ENCODE measurements around the gene ZNF670. TPM values are rescaled to one million over a fixed set of nuclear protein-coding genes. Genes with fewer than 3 reads are reported as not detected.

Gene ZNF670
- total and polyA plus RNA-seq, 10 donors: 1.4 to 5.6 (median 3.7) TPM

DNA sequence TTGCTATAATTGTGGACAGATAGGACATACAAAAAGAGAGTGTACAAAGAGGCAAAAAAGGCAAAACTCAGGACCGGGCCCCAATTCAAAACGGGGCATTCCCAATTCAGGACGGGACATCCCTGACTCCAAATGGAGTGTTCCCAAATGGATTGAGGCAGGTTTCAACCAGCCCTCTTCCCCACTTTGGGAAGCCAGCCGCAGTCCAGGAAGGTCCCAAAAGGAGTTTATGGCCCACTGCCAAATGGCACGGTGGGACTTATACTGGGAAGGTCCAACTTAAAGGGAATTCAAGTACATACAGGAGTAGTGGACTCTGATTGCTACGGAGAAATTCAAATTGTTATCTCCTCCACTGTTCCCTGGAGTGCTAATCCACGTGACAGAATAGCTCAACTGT, 29.1 kb upstream of the ZNF670 start:
- no peak overlapping the region for H3K4me3 ChIP-seq
- intact Hi-C loops (cut with DNase I; ENCODE audit: low total_unique reads): no loop called here
- H3K27me3 ChIP-seq (replicated peaks in 1 of 7): peaks cover 0 to 39% (median 16%) of the 10 kb centered on the region in 7 donors
- H3K4me1 ChIP-seq: peaks cover 16 to 44% (median 37%) of the 10 kb centered on the region in 6 donors
- 83 to 92% (median 86%) methylated on average over 7 of the region's 7 CpGs for WGBS, 5 donors
- H3K36me3 ChIP-seq: peaks cover 0 to 5% (median 1%) of the 10 kb centered on the region in 6 donors
- TF ChIP-seq POLR2A (IDR thresholded peaks at IDR 0.05) (no peak), CTCF (IDR thresholded peaks at IDR 0.05 in 8 of 11, conservative IDR thresholded peaks at IDR 0.05 in 3 of 11) (no peak), POLR2AphosphoS5 (IDR thresholded peaks at IDR 0.05) (no peak)
- no peak for DNase-seq
- H3K27ac ChIP-seq: no peak overlapping the region
- peaks cover 0 to 10% (median 5%) of the 10 kb centered on the region in 8 donors for H3K9me3 ChIP-seq

- Histone ChIP-seq H3K9me3 (peaks cover 0 to 27% (median 22%) of the 10 kb centered on the region in 8 donors), H3K27me3 (replicated peaks in 1 of 7) (peaks cover 0 to 22% (median 3%) of the 10 kb centered on the region in 7 donors), H3K36me3 (peaks cover 5 to 22% (median 16%) of the 10 kb centered on the region in 6 donors), H3K27ac (no peak overlapping the region), H3K4me1 (peaks cover 10 to 33% (median 27%) of the 10 kb centered on the region in 6 donors), H3K4me3 (no peak overlapping the region)
- intact Hi-C loops (cut with DNase I; ENCODE audit: low total_unique reads): no loop called here
- no peak for TF ChIP-seq POLR2AphosphoS5 (IDR thresholded peaks at IDR 0.05)
- no peak for TF ChIP-seq POLR2A (IDR thresholded peaks at IDR 0.05)
- TF ChIP-seq CTCF (IDR thresholded peaks at IDR 0.05 in 8 of 11, conservative IDR thresholded peaks at IDR 0.05 in 3 of 11): no peak
- 81 to 95% (median 93%) methylated on average over 9 to 15 of the region's 15 CpGs for WGBS, 5 donors
- DNase-seq: no peak
Observed at GRCh38 chr1:247105966-247106365, 27.4 kb upstream of the ZNF670 start.

DNA sequence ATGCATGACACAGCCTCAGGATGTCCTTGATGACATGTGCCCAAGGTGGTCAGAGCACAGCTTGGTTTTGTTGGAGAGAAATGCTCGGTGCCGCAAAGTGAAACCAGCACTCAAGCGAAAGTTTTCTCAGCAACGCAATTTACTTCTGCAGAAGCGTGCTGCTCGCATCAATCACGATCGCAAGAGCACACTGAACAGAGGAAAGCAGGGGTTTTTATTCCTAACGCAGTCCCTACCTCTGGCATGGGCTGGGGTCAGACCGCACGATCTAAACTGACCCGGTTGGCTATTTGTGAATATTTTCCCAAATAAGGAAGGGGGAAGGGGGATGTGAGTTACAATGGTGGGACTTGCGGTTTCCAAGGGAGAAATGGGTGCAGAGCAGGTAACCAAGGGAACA, 26.4 kb upstream of the ZNF670 start:
- peak overlapping the region; percentile 52 to 98 (median 86) for H3K4me3 ChIP-seq
- peaks cover 5 to 27% (median 20%) of the 10 kb centered on the region in 6 donors for H3K4me1 ChIP-seq
- peak overlapping the region in 4 of 8 donors; percentile 90 to 94 (median 92) for H3K27ac ChIP-seq
- H3K27me3 ChIP-seq (replicated peaks in 1 of 7): peaks cover 0 to 12% (median under 1%) of the 10 kb centered on the region in 7 donors
- peaks cover 6 to 37% (median 32%) of the 10 kb centered on the region in 8 donors for H3K9me3 ChIP-seq
- DNase-seq: no peak
- intact Hi-C loops (cut with DNase I; ENCODE audit: low total_unique reads): no loop called here
- TF ChIP-seq POLR2AphosphoS5 (IDR thresholded peaks at IDR 0.05): no peak
- TF ChIP-seq POLR2A (IDR thresholded peaks at IDR 0.05): peak in 1 of 3 donors; percentile 3
- H3K36me3 ChIP-seq: peaks cover 12 to 32% (median 26%) of the 10 kb centered on the region in 6 donors
- 78 to 90% (median 84%) methylated on average over 13 of the region's 13 CpGs for WGBS, 5 donors

DNA sequence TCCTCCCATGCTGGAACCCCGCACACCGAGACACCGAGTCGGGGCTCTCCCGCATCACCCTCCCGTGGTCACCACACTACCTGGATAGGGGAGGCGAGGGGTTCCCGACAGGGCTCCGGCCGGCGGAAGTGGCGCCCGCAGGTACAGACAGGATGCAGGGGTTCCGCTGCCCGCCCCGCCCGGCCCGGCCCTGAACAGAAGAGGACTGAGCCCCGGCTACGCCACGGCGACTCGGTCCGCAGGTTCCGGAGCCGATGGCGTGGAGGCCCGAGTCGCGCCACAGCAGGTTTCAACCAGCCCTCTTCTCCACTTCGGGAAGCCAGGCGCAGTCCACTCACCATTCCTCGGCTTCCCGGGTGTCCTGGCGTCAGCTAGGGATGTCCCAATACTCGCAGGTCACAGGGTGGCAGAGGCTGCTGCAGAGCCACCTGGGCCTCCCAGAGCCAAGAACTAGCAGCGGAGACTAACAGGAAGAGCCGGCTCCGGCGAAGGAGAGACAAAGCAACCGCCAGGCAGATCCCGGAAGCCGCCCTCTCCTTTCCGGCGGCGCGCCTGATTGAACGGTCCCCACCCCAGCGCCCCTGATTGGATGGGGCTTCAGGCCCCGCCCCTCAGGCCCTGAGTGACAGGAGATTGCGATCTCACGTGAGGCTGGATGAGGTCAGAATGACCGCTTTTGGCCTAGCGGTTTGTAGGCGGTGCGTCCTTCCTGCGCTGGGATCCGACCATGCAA, 25.4 kb upstream of the ZNF670 start, which contains the start of gene ZNF669:
Gene ZNF669, minus strand, starts transcription at position 498 of the 733 bp plus-strand sequence. Its CDS starts 157 bp downstream, at position 341.
- Histone ChIP-seq H3K27ac (peak within 1 kb of the TSS; percentile 74 to 94 (median 89)), H3K36me3 (peaks cover 12 to 42% (median 32%) of the 10 kb centered on the region in 6 donors), H3K27me3 (replicated peaks in 1 of 7) (peaks cover 0 to 5% (median 0%) of the 10 kb centered on the region in 7 donors), H3K9me3 (peaks cover 6 to 47% (median 41%) of the 10 kb centered on the region in 8 donors), H3K4me1 (peaks cover 5 to 27% (median 20%) of the 10 kb centered on the region in 6 donors), H3K4me3 (peak within 1 kb of the TSS; percentile 52 to 98 (median 86))
- peak; percentile 97 for DNase-seq
- WGBS, 5 donors: 0 to 1% (median 0%) methylated on average over 32 to 58 of the region's 58 CpGs
- intact Hi-C loops (cut with DNase I; ENCODE audit: low total_unique reads): no loop called here
- TF ChIP-seq POLR2AphosphoS5 (IDR thresholded peaks at IDR 0.05): peak; percentile 95 to 96 (median 95)
- peak in 2 of 3 donors; percentile 37 to 64 for TF ChIP-seq POLR2A (IDR thresholded peaks at IDR 0.05)
- peak in 3 of 11 experiments; percentile 14 to 29 (median 20) for TF ChIP-seq CTCF (IDR thresholded peaks at IDR 0.05 in 8 of 11, conservative IDR thresholded peaks at IDR 0.05 in 3 of 11)

Measured in spleen (tissue), 11 donors.